ENCODE measurements around the gene SORCS2. TPM values are rescaled to one million over a fixed set of nuclear protein-coding genes. Genes with fewer than 3 reads are reported as not detected.

SORCS2 gene
- total and polyA plus RNA-seq, 2 of the 13 experiments (the other 11 are each of a cell fraction or from before 2014, with no cell fraction given), result 0.82 to 1.0 TPM

GRCh38 chr4:7691061-7691460 lies 498.7 kb downstream of the SORCS2 start (continued):
- TF ChIP-seq, protein P1, sequence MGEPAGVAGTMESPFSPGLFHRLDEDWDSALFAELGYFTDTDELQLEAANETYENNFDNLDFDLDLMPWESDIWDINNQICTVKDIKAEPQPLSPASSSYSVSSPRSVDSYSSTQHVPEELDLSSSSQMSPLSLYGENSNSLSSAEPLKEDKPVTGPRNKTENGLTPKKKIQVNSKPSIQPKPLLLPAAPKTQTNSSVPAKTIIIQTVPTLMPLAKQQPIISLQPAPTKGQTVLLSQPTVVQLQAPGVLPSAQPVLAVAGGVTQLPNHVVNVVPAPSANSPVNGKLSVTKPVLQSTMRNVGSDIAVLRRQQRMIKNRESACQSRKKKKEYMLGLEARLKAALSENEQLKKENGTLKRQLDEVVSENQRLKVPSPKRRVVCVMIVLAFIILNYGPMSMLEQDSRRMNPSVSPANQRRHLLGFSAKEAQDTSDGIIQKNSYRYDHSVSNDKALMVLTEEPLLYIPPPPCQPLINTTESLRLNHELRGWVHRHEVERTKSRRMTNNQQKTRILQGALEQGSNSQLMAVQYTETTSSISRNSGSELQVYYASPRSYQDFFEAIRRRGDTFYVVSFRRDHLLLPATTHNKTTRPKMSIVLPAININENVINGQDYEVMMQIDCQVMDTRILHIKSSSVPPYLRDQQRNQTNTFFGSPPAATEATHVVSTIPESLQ (CRISPR knock-in tag; conservative IDR thresholded peaks at IDR 0.05), result no peak
- TF ChIP-seq THYN1 (CRISPR knock-in tag; IDR thresholded peaks at IDR 0.05; ENCODE audit: borderline replicate concordance, low read depth), result no peak
- TF ChIP-seq, protein P2, sequence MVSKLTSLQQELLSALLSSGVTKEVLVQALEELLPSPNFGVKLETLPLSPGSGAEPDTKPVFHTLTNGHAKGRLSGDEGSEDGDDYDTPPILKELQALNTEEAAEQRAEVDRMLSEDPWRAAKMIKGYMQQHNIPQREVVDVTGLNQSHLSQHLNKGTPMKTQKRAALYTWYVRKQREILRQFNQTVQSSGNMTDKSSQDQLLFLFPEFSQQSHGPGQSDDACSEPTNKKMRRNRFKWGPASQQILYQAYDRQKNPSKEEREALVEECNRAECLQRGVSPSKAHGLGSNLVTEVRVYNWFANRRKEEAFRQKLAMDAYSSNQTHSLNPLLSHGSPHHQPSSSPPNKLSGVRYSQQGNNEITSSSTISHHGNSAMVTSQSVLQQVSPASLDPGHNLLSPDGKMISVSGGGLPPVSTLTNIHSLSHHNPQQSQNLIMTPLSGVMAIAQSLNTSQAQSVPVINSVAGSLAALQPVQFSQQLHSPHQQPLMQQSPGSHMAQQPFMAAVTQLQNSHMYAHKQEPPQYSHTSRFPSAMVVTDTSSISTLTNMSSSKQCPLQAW (CRISPR knock-in tag; IDR thresholded peaks at IDR 0.05), result no peak
- TF ChIP-seq SOX6 (IDR thresholded peaks at IDR 0.05), result no peak
- TF ChIP-seq SOX6 (CRISPR knock-in tag; IDR thresholded peaks at IDR 0.05), result no peak
- no peak for TF ChIP-seq ZHX1 (CRISPR knock-in tag; IDR thresholded peaks at IDR 0.05; ENCODE audit: low read depth)
- TF ChIP-seq BCLAF1 (IDR thresholded peaks at IDR 0.05), result no peak
- TF ChIP-seq HDAC6 (IDR thresholded peaks at IDR 0.05; ENCODE audit: low read depth, low read length), result no peak
